Measurements from ENCODE around the gene FKBP2. TPM values are rescaled to one million over a fixed set of nuclear protein-coding genes. Genes with fewer than 3 reads are reported as not detected.

The FKBP2 gene
- total RNA-seq, 1 experiment from 2014 or later, result 57.6 TPM

DNA sequence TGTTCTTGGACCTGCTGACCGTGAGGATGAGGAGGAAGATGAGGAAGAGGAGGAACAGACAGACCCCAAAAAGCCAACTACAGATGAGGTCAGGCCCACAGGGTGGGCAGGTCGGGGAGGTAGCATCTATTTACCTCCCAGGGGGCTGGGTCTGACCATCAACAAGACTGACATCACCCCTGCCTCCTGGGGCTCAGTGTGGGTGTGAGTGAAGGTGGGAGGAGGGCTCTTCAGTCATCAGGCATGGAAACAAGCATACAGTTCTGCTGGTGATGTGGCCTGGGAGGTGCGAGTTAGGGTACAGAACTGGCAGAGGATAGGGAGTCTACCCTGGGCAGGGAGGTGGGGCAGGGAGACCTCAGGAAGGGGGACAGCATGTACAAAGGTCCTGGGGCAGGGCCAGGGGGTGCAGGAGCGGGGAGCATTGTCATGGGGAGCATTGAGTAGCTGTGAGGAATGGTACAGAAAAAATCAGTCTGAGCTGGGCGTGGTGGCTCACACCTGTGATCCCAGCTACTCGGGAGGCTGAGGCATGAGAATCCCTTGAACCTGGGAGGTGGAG is 19.3 kb downstream of the FKBP2 start:
- no peak for DNase-seq (ENCODE audit: extremely low read depth, low read depth)

GRCh38 chr11:64261556-64262080 is 20.7 kb downstream of the FKBP2 start:
- no peak for DNase-seq (ENCODE audit: extremely low read depth, low read depth)

GRCh38 chr11:64262271-64263002 is 21.5 kb downstream of the FKBP2 start:
- DNase-seq (ENCODE audit: extremely low read depth, low read depth), result no peak

GRCh38 chr11:64263021-64263946 is 22.4 kb downstream of the FKBP2 start:
- DNase-seq (ENCODE audit: extremely low read depth, low read depth), result no peak

DNA sequence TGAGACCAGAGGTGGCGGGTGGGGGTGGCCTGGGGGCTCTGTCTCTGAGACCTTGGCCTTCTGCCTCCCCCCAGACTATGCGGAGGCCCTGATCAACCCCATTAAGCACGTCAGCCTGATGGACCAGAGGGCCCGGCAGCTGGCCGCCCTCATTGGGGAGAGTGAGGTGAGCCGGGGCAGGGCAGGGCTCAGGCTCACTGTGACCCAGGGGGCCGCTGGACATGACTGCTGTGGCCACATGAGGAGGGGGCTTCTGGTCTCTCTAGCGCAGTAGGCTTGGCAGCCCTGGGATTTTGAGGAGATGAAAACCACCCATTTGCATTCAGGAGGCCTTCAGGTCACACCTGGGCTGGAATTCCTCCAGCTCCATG is 23.0 kb downstream of the FKBP2 start:
- no peak for DNase-seq (ENCODE audit: extremely low read depth, low read depth)

- DNase-seq (ENCODE audit: extremely low read depth, low read depth), result no peak
Measured at GRCh38 chr11:64264371-64264852, 23.5 kb downstream of the FKBP2 start.

- no peak for DNase-seq (ENCODE audit: extremely low read depth, low read depth)
Measured at GRCh38 chr11:64265176-64266160, 24.6 kb downstream of the FKBP2 start.

- DNase-seq (ENCODE audit: extremely low read depth, low read depth), result no peak
Measured at GRCh38 chr11:64266339-64266738, 25.4 kb downstream of the FKBP2 start.

DNA sequence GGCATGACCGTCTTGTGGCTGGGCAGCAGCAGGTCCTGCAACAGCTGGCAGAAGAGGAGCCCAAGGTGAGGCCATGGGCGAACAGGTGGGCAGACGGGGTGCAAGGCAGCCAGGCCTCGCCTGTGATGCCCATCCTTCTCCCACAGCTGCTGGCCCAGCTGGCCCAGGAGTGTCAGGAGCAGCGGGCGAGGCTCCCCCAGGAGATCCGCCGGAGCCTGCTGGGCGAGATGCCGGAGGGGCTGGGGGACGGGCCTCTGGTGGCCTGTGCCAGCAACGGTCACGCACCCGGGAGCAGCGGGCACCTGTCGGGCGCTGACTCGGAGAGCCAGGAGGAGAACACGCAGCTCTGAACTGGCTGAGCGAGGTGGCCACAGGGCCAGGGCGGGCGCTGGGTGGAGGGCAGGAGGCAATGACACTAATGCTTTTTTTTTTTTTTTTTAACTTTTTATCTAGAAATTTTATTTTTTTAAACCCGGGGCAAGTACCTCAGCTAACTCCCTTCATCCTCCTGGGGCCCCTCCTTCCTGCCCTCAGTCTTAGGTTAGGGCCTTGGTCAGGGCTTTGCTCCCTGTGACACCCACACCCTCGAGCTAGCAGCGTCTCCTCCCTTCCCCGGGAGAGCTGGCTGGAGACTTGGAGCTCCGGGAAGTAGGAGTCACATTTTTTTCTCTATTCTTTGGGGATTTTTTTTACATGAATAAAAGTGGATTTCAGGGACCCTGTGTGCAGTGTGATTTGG is 26.5 kb downstream of the FKBP2 start:
- DNase-seq (ENCODE audit: extremely low read depth, low read depth), result no peak

DNA sequence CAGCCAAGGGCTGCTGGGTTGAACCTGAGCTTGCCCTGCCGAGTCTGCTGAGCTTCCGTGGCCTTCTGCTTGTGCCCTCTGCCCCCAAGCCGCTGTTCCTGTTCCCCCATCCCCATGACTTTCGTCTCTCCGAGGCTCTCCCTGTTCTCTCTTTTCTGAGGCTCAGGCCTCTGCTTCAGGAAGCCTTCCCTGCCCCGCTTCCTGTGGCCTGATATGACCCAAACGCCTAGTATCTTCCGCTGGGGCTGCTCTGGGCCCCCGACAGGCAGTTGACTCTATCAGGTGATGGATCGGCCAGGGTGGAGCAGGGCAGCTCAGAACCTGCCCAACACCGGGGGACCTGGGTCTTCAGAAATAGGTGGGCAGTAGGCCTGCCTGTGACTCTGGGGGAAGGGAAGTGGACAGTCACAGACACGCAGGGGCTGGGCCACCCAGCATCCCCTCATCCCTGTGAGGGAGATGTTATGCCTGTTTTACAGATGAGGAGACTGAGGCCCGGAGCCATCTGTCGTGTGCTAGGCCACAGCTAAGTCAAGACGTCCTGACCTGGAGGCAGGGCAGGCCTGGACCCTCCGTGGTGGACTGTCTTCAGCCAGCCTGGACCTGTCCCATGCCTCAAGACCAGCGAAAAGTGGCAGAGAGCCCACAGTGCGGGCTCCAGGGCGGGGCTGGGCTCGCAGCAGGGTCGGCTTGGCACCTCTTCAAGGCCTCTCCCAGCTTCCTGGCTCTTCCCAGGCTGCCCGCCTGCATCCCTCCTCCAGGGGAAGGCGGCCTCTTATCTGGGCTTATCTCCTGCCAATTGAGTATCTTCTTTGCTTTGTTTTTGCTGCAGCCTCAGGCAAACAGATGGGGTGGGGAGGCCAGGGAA is 27.4 kb downstream of the FKBP2 start:
- peak; percentile 35 for DNase-seq (ENCODE audit: extremely low read depth, low read depth)

DNA sequence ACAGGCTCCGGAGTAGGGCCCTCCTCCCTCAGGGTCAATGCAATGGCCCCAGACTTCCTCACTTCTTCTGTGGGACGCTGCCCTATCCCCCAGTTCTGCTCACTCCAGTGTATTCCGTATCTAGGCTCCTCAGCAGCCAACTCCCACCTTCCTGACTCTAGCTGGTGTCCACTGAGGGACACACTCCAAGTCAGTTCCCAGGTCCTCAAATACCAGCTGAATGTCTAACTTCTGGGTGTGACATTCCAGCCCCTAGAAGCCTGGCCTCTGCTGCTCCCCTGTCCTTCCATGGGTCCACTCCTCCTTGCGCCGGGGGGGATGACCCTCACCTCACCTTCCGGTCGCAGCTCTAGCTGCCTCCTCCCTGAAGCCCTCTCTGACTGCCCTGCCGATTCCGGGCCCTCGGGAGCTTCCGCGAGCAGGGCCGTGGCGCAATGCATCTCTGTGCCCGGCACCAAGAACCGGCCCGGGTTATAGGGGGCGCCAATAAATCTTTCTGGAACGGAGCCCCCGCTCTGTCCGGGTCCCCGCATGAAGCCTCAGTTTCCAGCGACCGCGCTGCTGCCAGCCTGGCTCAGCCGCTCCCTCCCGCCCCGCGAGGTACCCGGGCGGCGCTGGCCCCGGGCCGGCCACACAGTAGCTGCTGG is 28.1 kb downstream of the FKBP2 start:
- DNase-seq (ENCODE audit: extremely low read depth, low read depth), result peak; percentile 43

GRCh38 chr11:64269540-64270220 is 28.8 kb downstream of the FKBP2 start:
- DNase-seq (ENCODE audit: extremely low read depth, low read depth), result peak; percentile 98

GRCh38 chr11:64275031-64275800 is 34.3 kb downstream of the FKBP2 start:
- DNase-seq (ENCODE audit: extremely low read depth, low read depth), result no peak

- DNase-seq (ENCODE audit: extremely low read depth, low read depth), result no peak
Measured at GRCh38 chr11:64275841-64276240, 34.9 kb downstream of the FKBP2 start.

- DNase-seq (ENCODE audit: extremely low read depth, low read depth), result peak; percentile 89
Measured at GRCh38 chr11:64276653-64277431, 35.9 kb downstream of the FKBP2 start.
